HG02678 (cell line): ENCODE results near the gene KMT2D.

Experiments used
- ATAC-seq: cut with Tn5 transposase; IDR thresholded peaks from one replicate; pipeline ENCODE4 v1.9.1; 2021; ENCODE audit warnings: mild to moderate bottlenecking, moderate library complexity; ENCODE audit not compliant: unreplicated experiment

KMT2D gene

GRCh38 chr12:49038291-49038955 lies 22.2 kb downstream of the KMT2D start:
- ATAC-seq: no peak

DNA sequence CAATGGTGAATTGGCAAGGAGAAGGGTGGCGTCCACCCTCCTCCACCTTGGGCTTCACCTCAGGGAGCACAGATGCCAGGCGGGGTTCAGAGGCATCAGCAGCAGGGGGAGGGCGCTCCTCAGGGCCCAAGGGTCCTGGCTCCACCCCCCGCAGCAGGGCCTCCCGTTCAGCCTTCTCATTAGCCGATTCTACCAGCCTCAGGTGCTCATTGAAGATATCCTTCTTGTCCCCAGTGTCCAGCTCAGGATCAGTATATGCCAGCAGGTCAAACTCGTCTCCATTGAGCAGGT lies 22.7 kb downstream of the KMT2D start:
- ATAC-seq: no peak

- ATAC-seq: no peak
Measured at GRCh38 chr12:49037111-49037946, 23.3 kb downstream of the KMT2D start.

DNA sequence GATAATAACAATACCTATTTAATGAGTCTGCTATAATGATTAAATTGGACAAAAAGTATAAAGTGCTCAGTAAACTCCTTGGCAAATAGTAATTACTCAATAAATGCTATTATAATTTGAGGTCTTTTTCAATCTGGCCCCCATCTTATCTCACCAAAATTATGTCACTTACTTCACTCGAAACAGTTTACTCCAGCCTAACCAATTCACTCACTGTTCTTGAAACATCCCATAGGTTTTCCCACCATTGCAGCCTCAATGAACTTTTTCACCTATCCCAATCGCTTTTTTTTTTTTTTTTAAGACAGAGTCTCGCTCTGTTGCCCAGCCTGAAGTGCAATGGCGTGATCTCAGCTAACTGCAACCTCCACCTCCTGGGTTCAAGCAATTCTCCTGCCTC lies 24.6 kb downstream of the KMT2D start:
- no peak for ATAC-seq

GRCh38 chr12:49034286-49034622 lies 26.3 kb downstream of the KMT2D start:
- no peak for ATAC-seq

- ATAC-seq: no peak
Measured at GRCh38 chr12:49033611-49034285, 26.8 kb downstream of the KMT2D start.

- no peak for ATAC-seq
Measured at GRCh38 chr12:49032679-49033447, 27.7 kb downstream of the KMT2D start.

- no peak for ATAC-seq
Measured at GRCh38 chr12:49032276-49032675, 28.3 kb downstream of the KMT2D start.

- no peak for ATAC-seq
Measured at GRCh38 chr12:49031573-49032161, 28.9 kb downstream of the KMT2D start.

DNA sequence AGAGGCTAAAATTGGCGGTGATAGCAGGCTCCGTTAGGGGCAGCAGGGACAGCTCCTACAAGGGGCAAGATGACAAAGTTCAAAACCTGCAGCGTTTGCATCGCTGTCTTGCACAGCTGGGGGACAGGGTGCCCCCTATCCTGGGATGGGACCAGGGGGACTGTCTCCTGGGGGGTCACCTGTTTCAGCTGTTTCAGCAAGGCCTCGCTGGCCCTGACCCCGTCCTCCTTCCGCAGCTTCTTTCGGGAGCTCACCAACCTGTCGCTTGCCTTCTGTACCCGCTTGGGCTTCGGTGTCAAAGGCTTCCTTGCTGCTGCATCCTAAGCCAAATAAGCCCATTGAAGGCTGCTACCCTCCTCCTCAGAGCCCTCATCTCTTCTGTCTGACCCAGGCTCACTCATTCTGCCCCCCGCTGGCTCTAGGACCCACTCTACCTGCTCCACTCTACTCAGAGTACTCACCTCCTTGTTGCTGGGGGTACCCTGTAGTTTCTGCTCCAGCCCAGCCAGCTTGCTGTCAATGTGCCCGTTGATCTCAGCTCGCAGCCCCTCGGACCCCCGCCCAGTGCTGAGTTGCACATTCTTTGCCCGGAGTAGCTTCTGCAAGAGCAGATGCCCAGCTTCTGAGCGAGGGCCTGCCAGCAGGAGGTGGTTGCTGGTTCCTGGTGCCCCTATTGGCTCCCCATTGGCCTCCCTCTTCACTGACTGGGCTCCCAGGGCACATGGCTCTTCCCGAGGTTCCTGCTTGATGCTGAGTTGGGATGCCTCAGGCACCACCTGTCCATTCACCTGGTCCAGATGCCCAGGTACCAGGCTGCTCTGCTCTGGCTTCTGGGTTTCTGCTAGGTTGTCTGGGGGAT lies 29.7 kb downstream of the KMT2D start:
- no peak for ATAC-seq

GRCh38 chr12:49030119-49030518 lies 30.5 kb downstream of the KMT2D start:
- ATAC-seq: no peak

DNA sequence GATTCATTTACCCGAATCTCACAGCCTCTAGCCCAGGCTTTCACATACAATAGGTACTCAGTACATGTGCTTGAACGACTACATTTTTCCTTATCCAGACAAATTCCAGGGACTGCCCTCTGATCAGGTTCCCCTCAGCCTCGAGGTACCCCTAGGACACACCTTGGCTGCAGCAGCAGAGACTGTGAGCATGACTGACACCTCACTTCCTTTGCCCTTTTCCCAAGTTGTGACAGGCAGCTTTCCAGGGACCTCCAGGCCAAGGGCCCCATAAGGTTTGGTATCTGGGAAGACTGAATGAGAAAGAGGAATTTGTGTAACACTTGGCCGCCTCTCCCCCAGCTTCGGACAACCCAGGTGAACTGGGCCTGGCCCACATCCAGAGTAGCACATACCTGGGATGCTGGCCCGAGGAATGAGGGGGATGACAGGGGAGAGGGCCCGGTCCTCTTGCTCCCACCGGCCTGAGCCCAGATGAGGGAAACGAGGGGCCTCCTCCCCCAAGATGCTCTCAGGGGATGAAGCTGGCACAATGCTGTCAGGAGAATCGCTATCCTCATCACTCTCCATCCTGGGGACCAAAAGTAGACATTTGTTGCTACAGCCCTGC lies 31.8 kb downstream of the KMT2D start:
- ATAC-seq: no peak

DNA sequence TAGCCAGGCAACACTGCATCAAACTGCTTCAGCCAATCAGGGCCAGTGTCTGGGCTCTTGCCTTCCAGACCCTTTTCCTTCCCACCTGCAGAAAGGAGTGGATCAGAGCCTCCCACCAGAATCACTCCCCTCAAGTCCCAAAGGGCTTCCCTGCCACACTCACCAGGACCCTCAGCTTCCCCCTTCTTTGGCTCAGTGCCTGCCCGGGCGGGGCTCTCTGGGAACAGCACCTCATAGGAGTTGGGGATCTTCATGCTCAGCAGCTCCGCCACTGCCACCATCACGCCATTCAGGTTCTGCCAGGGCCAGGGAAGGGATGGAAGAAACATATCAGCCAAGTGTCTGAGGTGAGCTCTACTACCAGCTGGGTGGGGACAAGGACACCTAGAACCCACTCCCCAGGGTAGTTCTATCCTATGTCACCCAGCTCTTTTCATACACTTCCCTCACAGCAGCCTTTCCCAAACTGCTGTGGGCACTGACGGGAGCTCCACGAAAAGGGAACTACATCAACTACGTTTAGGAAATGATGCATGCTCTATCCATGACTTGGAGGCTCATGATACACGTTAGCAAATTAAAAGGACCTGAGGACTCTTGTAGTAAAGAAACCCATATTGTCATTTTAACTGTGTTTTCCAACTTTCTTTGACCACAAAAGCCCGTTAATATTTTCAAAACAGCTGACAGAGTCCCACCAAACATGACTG lies 32.6 kb downstream of the KMT2D start:
- no peak for ATAC-seq

DNA sequence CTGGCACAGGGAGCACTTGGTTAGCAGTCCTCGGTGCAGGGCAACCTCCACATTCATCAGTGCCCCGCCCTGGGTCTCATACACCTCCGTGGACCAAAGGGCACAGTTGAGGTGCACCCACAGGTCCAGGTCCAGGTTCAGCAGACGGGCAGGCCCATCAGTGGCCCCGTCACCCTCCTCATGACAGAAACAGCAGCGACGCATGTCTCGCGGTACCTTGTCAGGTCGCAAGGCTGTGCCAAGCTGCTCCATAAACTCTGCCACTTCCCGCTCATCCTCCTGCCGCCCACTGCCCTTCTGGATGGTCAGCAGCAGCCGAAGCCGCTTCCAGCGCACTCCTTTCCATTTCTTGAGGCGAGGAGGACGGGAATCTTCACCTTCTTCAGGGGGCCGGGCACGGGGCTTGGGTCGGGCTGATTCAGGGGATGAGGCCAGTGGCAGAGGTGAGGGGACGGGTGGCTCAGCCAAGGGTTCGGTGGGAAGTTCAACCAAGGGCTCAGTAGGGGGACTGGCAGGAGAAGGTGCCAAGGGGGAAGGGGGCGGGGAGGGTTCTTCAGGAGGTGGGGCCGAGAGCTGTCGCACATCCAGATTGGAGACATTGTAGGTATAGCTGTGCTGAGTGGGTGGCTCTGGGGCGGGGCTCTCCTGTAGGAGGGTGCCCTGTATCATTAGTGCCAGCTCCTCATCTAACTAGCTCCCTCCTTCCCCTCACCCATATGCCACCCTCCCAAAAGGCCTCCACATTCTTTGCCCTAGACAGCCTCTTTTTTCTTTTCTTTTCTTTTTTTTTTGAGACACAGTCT lies 33.7 kb downstream of the KMT2D start:
- ATAC-seq: no peak

DNA sequence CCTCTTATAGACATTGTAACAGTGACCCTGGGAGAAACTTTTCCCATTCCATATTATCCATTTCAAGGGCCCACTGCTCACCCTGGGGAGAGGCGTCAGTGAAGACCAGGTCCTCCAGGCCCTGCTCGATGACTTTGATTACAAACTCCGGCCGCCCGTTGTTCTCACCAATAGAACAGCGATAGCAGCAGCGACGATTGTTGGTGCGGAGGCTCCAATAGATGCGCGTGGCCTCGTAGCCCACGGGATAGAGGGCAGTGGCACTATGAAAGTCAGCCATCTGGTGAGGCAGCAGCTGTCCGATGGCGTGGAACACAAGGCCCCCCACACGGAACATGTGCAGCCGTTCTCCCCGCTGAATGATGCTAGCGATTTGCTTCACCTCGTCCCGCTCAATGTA lies 34.5 kb downstream of the KMT2D start:
- no peak for ATAC-seq

DNA sequence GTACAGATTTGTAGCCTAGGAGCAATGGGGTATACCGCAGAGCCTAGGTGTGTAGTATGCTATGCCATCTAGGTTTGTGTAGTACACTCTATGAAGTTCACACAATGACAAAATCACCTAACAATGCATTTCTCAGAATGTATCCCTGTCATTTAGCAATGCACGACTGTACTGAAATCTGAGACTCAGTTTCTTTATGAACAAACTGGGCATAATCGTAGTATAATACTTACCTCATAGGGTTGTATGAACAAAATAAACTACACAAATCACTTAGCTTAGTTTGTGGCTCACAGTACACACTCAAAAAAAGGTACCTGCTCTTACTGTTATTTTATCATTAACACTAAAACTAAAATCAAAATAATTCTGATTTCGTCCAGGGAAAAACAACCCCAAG lies 35.1 kb downstream of the KMT2D start:
- ATAC-seq: no peak

DNA sequence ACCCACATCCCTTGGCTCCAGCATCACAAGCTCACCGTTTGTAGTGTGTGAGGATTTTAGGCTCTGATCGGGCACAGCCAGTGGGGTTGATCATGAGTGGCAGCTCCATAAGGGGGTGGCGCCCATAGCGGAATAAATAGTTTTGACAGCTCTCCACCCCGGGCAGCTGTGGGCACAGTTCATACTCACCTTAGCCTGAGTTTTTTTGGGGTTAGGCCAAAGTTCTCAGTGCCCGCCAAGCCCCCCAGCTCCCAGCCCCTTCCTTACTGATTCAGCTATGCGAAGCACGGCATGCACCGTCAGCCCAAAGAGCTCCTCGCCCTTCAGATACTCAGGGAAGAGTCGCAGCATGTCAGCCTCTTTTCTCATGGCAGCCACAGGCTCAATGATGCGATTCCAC lies 36.1 kb downstream of the KMT2D start:
- ATAC-seq: no peak

GRCh38 chr12:49023812-49024211 lies 36.8 kb downstream of the KMT2D start:
- ATAC-seq: no peak
